Brain microvascular endothelial cell (primary cell): ENCODE results near the gene PLCG2.

Source experiments
- DNase-seq: peaks from one replicate; pipeline ENCODE4 v3.0.0-alpha.2; 2020
- H3K27ac ChIP-seq: fragments of 250-450 bp; sonication (Bioruptor Pico); 2 replicates; pipeline ENCODE4 v1.5.1; 2020; ENCODE audit warnings: mild to moderate bottlenecking, moderate library complexity
- H3K27me3 ChIP-seq: fragments of 250-450 bp; sonication (Bioruptor Pico); replicated peaks from 2 replicates; pipeline ENCODE4 v1.5.1; 2020; ENCODE audit warnings: mild to moderate bottlenecking
- H3K36me3 ChIP-seq: fragments of 250-450 bp; sonication (Bioruptor Pico); replicated peaks from 2 replicates; pipeline ENCODE4 v1.5.1; 2020; ENCODE audit warnings: mild to moderate bottlenecking
- H3K4me3 ChIP-seq: 2 replicates; pipeline ENCODE4 v1.5.1; 2011; ENCODE audit warnings: low read depth, mild to moderate bottlenecking, control low read depth, low read length, moderate library complexity
- in situ Hi-C: cut with HindIII; loops from 2 replicates; pipeline ENCODE4 v1.10.0; 2017; ENCODE audit warnings: low sequenced_read_pairs, low pct_ligation_motif_present
- TF ChIP-seq, protein P1 (sequence below): IDR thresholded peaks from 2 replicates; pipeline ENCODE4 v1.5.1; 2011; ENCODE audit warnings: low read depth, mild to moderate bottlenecking, moderate library complexity, low read length, control low read depth, inconsistent platforms; ENCODE audit errors: missing control alignments

PLCG2 gene

GRCh38 chr16:81778861-81779535 lies at the start of gene PLCG2:
Gene PLCG2 (plus strand): TSS chr16:81779291. CDS start chr16:81785990, 6,699 bp downstream.
- H3K27me3 ChIP-seq = peaks cover 20% of the 10 kb centered on the region
- peak within 1 kb of the TSS; percentile 51 for H3K4me3 ChIP-seq
- no peak within 1 kb of the TSS for H3K27ac ChIP-seq
- no peaks in the 10 kb centered on the region for H3K36me3 ChIP-seq
- peak; percentile 19 for DNase-seq
- TF ChIP-seq, protein P1, sequence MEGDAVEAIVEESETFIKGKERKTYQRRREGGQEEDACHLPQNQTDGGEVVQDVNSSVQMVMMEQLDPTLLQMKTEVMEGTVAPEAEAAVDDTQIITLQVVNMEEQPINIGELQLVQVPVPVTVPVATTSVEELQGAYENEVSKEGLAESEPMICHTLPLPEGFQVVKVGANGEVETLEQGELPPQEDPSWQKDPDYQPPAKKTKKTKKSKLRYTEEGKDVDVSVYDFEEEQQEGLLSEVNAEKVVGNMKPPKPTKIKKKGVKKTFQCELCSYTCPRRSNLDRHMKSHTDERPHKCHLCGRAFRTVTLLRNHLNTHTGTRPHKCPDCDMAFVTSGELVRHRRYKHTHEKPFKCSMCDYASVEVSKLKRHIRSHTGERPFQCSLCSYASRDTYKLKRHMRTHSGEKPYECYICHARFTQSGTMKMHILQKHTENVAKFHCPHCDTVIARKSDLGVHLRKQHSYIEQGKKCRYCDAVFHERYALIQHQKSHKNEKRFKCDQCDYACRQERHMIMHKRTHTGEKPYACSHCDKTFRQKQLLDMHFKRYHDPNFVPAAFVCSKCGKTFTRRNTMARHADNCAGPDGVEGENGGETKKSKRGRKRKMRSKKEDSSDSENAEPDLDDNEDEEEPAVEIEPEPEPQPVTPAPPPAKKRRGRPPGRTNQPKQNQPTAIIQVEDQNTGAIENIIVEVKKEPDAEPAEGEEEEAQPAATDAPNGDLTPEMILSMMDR = no peak
- in situ Hi-C loops = no loop called here

GRCh38 chr16:81729451-81729850 lies 49.6 kb upstream of the PLCG2 start:
- TF ChIP-seq, protein P1 = peak; percentile 11
- H3K27ac ChIP-seq = no peak overlapping the region
- no peak overlapping the region for H3K4me3 ChIP-seq
- H3K36me3 ChIP-seq = no peaks in the 10 kb centered on the region
- in situ Hi-C loops = loop anchor here (25.0 kb wide), 1 partner anchor 367 kb away; no protein-coding TSS in a partner anchor
- peaks cover 3% of the 10 kb centered on the region for H3K27me3 ChIP-seq
- no peak for DNase-seq

GRCh38 chr16:81730090-81731051 lies 48.7 kb upstream of the PLCG2 start:
- peak overlapping the region; percentile 64 for H3K27ac ChIP-seq
- in situ Hi-C loops = loop anchor here (25.0 kb wide), 1 partner anchor 368 kb away; no protein-coding TSS in a partner anchor
- TF ChIP-seq, protein P1 = peak; percentile 69
- no peaks in the 10 kb centered on the region for H3K36me3 ChIP-seq
- H3K4me3 ChIP-seq = peak overlapping the region; percentile 46
- no peaks in the 10 kb centered on the region for H3K27me3 ChIP-seq
- peak; percentile 75 for DNase-seq

DNA sequence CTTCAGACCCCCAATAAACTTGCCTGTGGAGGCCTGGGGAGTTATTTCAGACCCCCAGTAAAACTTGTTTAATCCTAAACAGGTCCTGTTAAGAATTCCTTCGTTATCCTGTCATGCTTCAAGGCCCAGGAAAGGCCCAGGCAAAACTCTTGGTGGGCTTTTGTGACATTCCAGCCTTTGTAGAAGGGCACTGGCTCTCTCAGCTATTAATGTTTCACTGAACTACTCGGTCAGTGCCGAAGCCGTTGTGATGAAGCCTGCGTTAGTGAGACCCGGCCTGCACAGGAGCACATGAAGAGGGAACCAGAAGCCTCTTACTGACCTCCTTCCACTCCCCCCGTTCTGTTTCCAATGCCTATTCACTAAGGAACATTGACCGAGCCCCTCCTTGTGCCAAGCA lies 47.4 kb upstream of the PLCG2 start:
- in situ Hi-C loops = loop anchor here (25.0 kb wide), 1 partner anchor 369 kb away; no protein-coding TSS in a partner anchor
- no peak for DNase-seq
- Histone ChIP-seq H3K27me3 (no peaks in the 10 kb centered on the region), H3K27ac (no peak overlapping the region), H3K4me3 (no peak overlapping the region), H3K36me3 (no peaks in the 10 kb centered on the region)
- TF ChIP-seq, protein P1 = no peak

GRCh38 chr16:81732699-81733098 lies 46.4 kb upstream of the PLCG2 start:
- in situ Hi-C loops = loop anchor here (25.0 kb wide), 1 partner anchor 370 kb away; no protein-coding TSS in a partner anchor
- H3K4me3 ChIP-seq = no peak overlapping the region
- no peaks in the 10 kb centered on the region for H3K36me3 ChIP-seq
- H3K27ac ChIP-seq = no peak overlapping the region
- H3K27me3 ChIP-seq = no peaks in the 10 kb centered on the region
- no peak for DNase-seq
- TF ChIP-seq, protein P1 = peak; percentile 20
